GM12873 (cell line): ENCODE data around the gene STARD13.

Experiments used
- TF ChIP-seq, protein P1 (sequence below): IDR thresholded peaks from 2 replicates; pipeline ENCODE4 v1.5.1; 2012; ENCODE audit warnings: low read depth, mild to moderate bottlenecking, moderate library complexity, low read length, control low read depth; ENCODE audit not compliant: insufficient read depth; ENCODE audit errors: missing control alignments

Gene STARD13

DNA sequence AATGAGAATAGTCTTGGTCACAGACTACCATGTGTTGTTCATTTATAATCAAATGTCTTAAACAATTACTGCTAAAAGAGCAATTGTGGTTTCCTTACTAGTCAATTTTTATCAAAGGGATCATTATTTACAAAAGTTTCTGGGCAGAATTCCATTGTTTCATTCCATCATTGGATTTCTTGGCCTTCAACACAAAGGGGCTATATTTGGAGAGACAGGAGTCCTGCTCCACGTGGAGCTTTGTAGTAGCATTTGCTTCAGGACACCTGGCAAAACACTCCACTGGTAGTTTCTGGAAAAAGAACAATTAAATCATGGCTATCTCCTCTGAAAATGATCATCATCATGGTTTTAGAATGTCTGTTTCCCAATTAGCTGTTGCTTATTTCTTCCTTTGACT is 22.3 kb upstream of the STARD13 start:
- TF ChIP-seq, protein P1, sequence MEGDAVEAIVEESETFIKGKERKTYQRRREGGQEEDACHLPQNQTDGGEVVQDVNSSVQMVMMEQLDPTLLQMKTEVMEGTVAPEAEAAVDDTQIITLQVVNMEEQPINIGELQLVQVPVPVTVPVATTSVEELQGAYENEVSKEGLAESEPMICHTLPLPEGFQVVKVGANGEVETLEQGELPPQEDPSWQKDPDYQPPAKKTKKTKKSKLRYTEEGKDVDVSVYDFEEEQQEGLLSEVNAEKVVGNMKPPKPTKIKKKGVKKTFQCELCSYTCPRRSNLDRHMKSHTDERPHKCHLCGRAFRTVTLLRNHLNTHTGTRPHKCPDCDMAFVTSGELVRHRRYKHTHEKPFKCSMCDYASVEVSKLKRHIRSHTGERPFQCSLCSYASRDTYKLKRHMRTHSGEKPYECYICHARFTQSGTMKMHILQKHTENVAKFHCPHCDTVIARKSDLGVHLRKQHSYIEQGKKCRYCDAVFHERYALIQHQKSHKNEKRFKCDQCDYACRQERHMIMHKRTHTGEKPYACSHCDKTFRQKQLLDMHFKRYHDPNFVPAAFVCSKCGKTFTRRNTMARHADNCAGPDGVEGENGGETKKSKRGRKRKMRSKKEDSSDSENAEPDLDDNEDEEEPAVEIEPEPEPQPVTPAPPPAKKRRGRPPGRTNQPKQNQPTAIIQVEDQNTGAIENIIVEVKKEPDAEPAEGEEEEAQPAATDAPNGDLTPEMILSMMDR = no peak

DNA sequence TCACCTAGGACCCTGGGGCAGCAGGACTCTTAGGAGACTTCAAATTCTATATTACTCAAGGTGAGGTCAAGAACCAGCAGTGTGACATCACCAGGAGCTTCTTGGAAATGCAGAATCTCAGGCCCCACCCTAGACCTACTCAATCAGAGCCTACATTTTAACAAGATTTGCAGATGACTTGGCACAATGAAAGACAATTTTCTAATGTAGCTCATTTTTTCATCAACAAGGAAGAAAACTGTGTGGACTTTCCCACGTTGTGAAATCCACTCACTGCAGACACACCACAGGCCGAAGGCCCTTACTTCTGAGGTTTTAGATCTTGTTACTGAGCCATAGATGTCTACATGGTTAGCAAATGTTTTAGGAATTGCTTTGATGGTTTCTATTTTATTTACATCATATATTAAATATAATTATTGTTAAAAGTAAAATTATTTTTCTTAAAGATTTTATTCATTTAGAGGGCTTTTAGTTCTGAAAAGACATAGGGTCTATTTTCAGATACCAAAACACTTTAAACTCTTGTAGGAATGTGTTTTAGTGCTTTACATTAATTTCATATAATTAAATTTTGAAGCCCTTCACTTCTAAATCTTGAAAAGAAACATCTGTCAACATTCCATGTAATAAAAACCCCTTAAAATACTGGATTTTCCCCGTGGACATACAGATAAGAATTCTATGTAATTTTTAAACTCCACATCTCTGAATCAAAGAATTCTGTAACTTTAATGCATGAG is 18.5 kb upstream of the STARD13 start:
- TF ChIP-seq, protein P1 = no peak

DNA sequence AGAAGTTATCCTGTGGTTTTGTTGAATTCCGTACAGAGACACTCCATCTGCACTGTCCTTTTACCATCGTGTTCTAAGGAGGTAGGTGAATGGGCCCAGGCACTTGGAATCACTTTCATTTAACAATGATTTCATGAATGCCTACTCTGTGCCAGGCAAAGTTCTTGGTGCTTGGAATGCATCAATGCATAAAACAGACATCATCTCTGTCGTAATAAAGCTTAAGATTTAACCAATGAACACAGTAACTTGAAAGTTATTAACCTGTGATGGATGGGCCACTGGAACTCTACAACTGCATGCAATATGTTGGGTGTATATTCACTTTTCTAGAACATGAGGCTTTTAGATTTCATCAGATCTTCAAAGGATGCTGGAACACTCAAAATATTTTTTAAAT is 14.1 kb upstream of the STARD13 start:
- TF ChIP-seq, protein P1 = no peak

DNA sequence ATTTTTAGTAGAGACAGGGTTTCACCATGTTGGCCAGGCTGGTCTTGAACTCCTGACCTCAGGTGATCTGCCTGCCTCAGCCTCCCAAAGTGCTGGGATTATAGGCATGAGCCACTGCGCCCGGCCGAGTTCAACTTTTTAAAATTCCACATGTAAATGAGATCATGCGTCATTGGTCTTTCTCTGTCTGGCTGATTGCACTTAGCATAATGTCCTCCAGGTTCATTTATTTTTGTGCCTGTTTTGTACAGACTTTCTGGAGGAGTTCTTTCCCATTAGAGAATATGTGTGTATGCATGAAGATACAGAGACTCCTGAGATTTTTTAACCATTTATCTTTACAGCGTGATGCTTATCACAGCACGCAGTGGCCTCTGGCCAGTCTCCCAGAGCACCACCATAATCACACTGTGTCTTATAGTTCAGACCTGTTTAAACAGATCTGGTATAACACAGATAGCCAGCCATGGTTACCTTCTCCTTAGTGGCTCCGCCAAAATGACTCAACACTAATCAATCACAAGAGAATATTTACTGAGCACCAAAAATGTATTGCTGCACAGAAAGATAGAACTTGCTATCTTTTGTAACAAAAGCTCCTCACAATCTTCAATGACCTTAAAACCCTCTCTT is 11.4 kb upstream of the STARD13 start:
- TF ChIP-seq, protein P1 = no peak

DNA sequence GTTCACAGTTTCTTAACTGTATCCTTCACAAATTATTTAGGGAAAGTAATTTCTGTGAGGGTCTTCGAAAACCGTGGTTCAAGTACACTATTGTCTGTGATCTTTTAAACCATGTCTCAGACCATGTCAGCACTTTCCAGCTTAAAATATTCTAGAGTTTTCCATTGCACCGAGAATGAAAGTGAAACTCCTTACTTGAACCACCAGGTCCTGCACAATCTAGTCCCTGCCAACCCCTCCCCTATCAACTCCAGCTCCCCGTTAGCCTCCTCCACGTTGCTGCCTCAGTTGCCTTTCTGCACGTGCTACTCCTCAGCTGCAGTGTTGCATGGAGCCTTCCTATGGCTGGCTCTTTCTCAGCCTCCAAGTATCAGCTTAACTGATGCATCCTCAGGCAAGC is 7.2 kb upstream of the STARD13 start:
- TF ChIP-seq, protein P1 = no peak

DNA sequence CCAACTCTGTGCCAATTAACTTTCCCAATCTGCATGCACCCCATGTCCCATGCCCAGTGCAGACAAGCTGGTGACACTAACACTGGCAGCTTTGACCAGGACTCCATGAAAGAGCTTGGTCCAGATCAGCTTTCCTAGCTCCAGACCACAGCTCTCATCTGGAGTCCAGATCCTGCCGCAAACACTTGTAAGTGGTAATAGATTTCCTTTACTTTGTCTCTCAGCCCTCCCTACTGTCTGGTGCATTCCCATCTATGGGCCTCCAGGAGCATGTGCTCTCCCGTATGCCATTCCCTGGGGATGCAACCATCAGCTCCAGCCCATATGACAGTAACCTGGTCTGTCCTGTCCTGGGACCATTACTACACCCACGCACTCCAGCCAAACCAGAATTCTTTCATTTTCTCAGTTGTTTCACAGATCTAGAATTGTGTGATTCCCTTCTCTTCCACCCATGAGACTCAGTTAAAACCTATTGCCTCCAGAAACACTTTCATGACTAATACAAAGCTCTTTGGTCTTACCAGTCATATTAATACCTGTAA is 4.9 kb upstream of the STARD13 start:
- TF ChIP-seq, protein P1 = no peak

DNA sequence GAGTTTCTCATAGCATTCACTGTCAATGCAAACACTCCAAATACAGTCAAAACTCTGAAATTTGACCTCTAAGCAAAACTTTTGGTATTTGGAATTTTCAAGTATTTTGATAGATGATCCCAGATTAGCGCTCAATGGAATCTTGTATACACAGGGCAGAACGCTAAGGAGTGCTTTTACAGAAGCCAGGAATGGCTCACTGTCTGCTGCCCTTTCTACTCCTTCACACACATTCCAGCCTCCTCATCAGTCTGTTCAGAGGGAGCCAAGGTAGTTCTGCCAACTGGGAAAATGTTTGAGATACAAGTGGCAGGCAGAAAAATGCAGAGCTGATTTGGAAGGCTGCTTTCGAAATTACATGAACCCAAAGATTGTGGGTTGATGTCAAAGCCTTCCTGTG is 4.4 kb upstream of the STARD13 start:
- TF ChIP-seq, protein P1 = no peak
